AG04450 (cell line): Measurements from ENCODE around the gene SSR4. TPM values are rescaled to one million over a fixed set of nuclear protein-coding genes. Genes with fewer than 3 reads are reported as not detected.

ENCODE experiments used
- CTCF ChIA-PET: fragments of 300-600, 350-600 bp; formaldehyde crosslinking; extraction: SDS; loops from one replicate; lab custom pipeline; 2022; ENCODE audit warnings: antibody characterized with exemption, inconsistent platforms; lab: Charles Lee
- POLR2A ChIA-PET: fragments of 350-600 bp; formaldehyde crosslinking; extraction: SDS; loops from one replicate; lab custom pipeline; 2021; ENCODE audit warnings: antibody characterized with exemption, inconsistent platforms; lab: Yijun Ruan, JAX
- DNase-seq: peaks from one replicate; pipeline ENCODE4 v3.0.0-alpha.2; 2011; ENCODE audit warnings: low read depth, low spot score
- H3K27ac ChIP-seq: one replicate; pipeline ENCODE4 v1.5.1; 2012; ENCODE audit warnings: low read depth, low read length, control low read depth
- H3K27me3 ChIP-seq: one replicate; pipeline ENCODE4 v1.6.0; 2012; ENCODE audit warnings: low read length; ENCODE audit not compliant: control insufficient read depth, insufficient read depth
- H3K4me3 ChIP-seq: 2 replicates; pipeline ENCODE4 v1.5.1; 2011; ENCODE audit warnings: mild to moderate bottlenecking, low read depth, low read length, control low read depth
- H3K9me3 ChIP-seq: 2 replicates; pipeline ENCODE4 v1.5.1; 2012; ENCODE audit warnings: low read length; ENCODE audit not compliant: control insufficient read depth, insufficient read depth
- CTCF ChIP-seq: IDR thresholded peaks from 2 replicates; pipeline ENCODE4 v1.5.1; 2011; ENCODE audit warnings: low read depth, low read length, control low read depth, inconsistent platforms
- polyA plus RNA-seq: library from polyadenylated mRNA; depleted of rRNA; stranded (reverse); fragments of >200 nt; gene quantifications from 2 replicates; pipeline ENCODE4 v1.2.3, GENCODE V29; 2011

The SSR4 gene
- polyA plus RNA-seq, 1 experiment, result 277 TPM

GRCh38 chrX:153755136-153755535 is 39.3 kb upstream of the SSR4 start:
- CTCF ChIA-PET, result interaction anchor here (0.7 to 1.7 kb wide), 2 partner anchors 9 to 198 kb away, joined by 6 to 8 read pairs; partner anchors contain the start of gene PLXNB3

GRCh38 chrX:153761863-153762262 is 32.6 kb upstream of the SSR4 start:
- Histone ChIP-seq H3K27me3 (no peaks in the 10 kb centered on the region), H3K4me3 (no peak overlapping the region), H3K9me3 (no peaks in the 10 kb centered on the region), H3K27ac (no peak overlapping the region)
- ChIA-PET POLR2A (no interaction called here), CTCF (no interaction called here)
- DNase-seq, result no peak
- no peak for TF ChIP-seq CTCF

More at GRCh38 chrX:153755136-153755535, 39.3 kb upstream of the SSR4 start:
- POLR2A ChIA-PET, result interaction anchor here (0.6 kb wide), 1 partner anchor 203 kb away, joined by 3 read pairs; no protein-coding TSS in a partner anchor
- Histone ChIP-seq H3K4me3 (no peak overlapping the region), H3K27ac (no peak overlapping the region), H3K9me3 (no peaks in the 10 kb centered on the region), H3K27me3 (peaks cover 4% of the 10 kb centered on the region)
- no peak for TF ChIP-seq CTCF
- DNase-seq, result no peak

DNA sequence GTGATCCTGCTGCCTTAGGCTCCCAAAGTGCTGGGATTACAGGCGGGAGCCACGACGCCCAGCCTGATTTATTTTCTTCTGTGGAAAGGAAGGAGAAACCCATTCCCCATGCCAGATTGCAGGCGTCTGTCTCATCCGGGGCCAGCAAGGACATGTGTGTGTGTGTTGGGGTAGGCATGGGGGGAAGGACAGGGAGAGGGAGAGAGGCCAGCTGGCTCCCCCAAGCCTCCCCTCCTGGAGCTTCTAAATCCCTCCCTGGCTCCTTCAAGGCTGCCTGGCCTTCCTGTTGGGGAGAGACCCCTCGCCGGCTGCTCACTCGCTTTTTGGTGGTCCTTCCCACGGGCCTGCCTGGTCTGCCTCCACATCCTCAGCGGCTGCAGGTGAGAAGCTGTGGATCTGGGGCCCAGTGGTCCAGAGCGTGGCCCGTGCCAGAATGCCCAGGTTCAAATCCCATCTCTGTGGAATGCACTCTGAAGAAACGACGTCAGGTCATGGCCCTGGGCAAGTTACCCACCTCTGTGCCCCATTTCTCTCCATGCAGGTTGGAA is 31.8 kb upstream of the SSR4 start:
- no peaks in the 10 kb centered on the region for H3K9me3 ChIP-seq
- TF ChIP-seq CTCF, result no peak
- CTCF ChIA-PET, result interaction anchor here (0.8 to 2.5 kb wide), 5 partner anchors 35 to 190 kb away, joined by 3 to 33 read pairs (median 5); no protein-coding TSS in a partner anchor
- POLR2A ChIA-PET, result no interaction called here
- no peak overlapping the region for H3K4me3 ChIP-seq
- no peaks in the 10 kb centered on the region for H3K27me3 ChIP-seq
- no peak for DNase-seq
- H3K27ac ChIP-seq, result no peak overlapping the region

- no peaks in the 10 kb centered on the region for H3K9me3 ChIP-seq
- POLR2A ChIA-PET, result no interaction called here
- no peak for DNase-seq
- no peak overlapping the region for H3K4me3 ChIP-seq
- H3K27ac ChIP-seq, result no peak overlapping the region
- no peak for TF ChIP-seq CTCF
- CTCF ChIA-PET, result interaction anchor here (0.6 to 2.5 kb wide), 7 partner anchors 8 to 291 kb away, joined by 3 to 33 read pairs (median 6); no protein-coding TSS in a partner anchor
- H3K27me3 ChIP-seq, result no peaks in the 10 kb centered on the region
Observed at GRCh38 chrX:153763298-153763932, 31.1 kb upstream of the SSR4 start.
